Lung microvascular endothelial cell (primary cell): Measurements from ENCODE around the gene TNS1. TPM values are rescaled to one million over a fixed set of nuclear protein-coding genes. Genes with fewer than 3 reads are reported as not detected.

Experiments
- DNase-seq, 2 donors: peaks; one replicate each; pipeline versions ENCODE4 v3.0.0 to v3.0.0-alpha.2; 2010; ENCODE audit warnings: low read depth in 2 of 2
- total RNA-seq: library from RNA; depleted of rRNA; stranded (reverse); fragments of >200 nt; gene quantifications from 2 replicates; pipeline ENCODE4 v1.2.1, GENCODE V29; 2014

The TNS1 gene
- total RNA-seq, 1 donor from 2014 or later = 82.1 TPM

DNA sequence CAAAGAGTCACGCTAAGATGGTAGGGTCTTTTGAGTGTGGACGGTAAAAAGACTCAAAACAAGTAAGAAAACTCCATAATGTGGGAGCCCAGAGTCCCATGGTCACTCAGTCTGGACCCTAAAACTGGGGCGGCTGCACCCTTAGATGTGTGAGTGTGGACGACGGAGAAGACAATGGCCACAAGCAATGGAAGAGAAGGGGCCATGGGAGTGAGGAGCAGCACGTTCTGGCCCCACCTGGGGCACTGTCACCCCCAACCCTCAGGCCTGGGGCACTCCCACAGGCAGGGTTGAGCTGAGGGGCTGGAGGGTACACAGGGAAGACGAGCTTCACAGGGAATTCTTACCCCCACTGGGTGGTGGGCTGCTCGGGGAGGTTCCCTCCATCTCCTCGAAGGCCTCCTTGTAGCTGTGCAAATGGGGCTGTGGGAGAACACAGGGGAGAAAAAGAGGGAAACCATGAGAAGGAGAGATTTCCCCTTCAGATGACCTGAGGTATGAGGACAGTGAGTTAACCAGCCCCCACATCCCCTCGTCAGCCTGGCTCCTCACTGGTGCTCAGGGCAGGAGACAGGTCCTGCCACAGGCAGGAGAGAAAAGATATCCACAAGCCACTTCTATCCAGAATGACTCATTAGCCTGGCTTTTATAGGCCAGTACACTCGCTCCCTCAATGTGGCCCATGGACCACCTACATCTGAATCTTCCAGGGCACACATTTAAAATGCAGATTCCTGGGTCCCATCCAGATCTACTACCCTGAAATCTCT lies 167.9 kb downstream of the TNS1 start:
- DNase-seq = no peak

DNA sequence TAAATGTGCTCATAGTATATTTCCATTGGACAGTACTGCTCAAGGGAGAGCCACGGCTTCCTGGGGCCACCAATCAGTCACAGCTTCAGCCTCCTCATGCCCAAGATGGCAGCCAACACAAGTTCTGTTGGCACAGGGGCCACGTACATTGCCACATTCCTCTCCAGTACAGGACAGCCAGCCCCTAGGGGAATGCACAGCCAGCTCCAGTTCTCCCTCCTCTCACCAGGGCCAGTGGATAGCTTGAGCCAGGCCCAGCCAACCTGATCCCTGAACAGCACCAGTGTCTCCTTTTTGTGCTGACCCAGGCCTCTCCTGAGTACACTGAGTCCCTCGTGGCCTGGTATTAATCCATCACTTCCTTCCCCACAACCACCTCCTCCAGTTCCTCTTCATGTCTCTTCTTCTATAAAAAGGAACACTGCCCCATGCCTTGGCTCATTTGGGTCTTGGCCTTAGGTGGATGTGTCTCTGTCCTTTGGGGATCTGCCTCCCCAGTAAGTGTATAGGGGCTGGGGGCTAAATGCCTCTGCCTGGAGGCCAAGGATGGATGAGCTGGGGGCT lies 168.7 kb downstream of the TNS1 start:
- no peak for DNase-seq

DNA sequence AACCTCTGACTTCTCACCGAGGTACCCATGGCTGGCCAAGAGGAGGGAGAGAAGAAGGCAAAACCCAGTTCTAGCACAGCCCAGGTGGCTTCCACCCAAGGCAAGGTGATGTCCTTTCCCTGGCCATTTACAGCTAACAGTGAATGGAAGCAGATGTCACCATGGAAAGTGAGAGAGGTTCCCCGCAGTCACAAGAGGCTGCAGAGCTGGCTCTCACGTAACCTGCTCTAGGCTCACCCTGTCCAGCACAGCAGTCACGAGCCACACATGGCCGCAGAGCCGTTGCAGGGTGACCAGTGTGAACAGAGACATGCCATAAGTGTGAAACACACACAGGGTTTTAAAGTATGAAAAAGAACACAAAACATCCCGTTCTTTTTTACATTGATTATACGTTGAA lies 169.4 kb downstream of the TNS1 start:
- no peak for DNase-seq

DNA sequence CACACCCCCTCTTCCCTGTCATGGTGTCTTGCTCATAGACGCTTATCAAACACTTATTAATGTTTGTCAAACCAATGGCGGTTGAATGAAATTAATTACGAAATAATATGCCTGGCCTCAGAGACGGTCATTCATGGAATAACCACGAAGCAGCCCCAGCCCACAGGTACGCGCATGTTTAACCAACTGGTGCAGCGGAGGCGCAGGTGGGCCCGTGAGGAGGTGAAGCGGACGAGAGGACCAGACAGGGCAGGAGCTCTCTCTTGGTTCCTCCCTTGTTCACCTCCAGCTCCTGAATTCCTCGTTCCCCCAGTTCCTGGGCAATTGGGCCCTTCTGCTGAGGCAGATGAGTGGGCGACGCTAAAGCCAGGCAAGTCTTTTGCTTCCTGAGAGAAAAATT lies 169.8 kb downstream of the TNS1 start:
- DNase-seq = no peak

DNA sequence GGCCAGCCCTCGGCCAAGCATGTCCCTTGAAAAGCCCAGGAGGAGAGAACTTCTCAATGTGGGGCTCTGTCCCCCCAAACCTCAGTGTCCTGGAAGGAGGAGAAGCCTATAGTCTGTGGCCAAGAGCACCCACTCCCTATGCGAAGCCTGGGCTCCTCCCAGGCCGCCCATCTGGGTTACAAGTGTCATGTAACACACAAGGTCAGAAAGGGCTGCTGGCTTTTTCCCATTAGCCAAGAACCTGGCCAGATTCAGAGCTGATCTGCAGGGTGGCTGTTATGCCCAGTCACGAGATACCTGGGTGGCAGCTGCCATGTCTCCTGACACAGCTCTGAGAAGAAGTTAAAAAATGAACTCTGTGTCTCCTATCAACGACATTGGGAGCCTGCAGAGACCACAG lies 170.7 kb downstream of the TNS1 start:
- no peak for DNase-seq

DNA sequence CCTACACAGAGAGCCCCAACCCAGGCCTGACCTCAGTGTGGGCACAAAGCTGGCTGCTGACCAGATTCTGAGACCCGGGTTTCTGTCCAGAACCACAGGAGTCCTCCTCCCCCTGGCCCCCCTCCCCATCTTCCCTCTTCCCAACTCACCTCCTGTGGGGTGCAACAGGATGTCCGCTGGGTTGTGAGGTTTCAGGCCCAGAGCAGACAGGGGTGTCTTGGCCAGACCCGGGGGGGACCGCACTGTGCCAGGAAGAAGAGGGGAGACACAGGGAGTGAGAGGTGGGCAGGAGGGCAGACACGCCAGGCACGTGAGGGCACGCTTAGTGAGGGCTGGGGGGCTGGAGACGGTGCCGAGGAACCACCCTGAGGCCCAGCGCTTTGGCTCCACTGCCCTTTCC lies 171.5 kb downstream of the TNS1 start:
- no peak for DNase-seq

DNA sequence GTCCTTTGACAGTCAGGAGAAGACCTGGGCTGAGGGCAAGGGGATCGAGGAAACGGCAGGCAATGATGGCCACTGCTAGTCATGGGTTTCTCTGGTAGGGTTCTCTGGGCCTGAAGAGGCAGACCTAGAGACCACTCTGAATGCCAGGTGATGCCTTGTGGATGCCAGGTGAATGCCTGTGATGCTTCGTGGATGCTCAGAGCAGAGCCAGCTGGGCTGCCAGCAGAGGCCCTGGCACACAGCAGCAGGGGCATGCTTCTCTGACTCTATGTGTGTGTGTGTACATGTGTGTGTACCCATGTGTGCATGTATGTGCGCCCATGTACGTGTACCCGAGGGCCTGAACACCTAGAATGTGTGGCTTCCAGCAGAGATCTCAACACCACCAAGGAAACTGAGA lies 172.0 kb downstream of the TNS1 start:
- DNase-seq = no peak

DNA sequence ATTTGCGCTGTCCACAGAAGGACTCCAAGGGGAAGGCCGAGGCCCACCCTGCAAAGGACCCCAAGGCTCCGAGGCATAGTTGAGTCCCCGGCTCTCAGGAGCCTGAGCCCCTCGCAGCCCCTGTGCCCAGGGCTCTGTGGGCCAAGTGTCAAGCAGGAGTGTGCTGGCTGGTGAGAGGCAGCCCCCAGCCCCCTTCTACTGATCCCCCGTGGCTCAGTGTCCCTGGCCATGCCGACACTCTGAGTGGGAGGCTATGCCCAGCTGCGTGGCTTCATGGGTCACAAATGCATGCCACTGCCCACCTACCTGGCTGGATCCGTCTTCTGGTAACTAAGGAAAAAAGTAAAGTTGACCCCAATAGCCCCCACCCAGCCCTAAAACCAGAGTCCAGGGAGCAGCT lies 172.7 kb downstream of the TNS1 start:
- DNase-seq = no peak

DNA sequence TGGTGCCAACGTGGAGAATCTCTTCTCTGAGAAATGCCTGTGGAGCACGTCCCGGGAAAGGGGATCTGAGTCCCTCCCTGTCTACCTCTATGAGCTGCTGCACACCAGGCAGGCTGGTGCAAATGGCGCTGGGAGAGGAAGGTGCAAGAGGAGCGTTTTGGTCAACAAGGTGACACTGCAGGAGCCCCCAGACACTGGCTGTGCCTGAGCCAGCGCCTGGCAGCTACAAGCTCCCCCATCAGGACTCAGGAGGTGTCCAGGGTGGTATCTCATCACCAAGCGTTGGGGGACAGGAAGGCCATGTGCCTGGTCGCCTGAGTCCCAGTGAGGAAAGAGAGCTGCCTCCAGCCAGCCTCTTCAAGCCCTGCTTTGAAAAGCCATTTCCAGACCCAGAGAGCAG lies 173.4 kb downstream of the TNS1 start:
- no peak for DNase-seq

DNA sequence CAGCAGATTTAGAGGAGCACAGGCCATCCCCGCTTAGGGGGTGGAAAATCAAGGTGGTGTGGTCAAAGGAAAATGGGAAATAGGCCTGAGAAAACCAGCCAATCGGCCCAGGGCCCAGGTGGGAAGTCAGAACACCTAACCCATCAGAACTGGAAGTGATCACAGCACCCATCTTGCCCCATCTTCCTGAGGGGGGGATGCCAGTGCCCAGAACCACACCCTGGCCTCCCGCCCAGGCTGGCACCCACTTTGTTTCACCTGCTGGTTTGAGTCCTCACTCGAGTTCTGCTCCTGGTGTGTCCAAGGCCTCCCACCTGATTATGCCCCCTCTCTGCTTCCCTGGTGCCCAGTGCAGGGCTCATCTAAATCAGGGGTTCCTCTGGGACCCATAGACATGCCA lies 174.5 kb downstream of the TNS1 start:
- DNase-seq = no peak

DNA sequence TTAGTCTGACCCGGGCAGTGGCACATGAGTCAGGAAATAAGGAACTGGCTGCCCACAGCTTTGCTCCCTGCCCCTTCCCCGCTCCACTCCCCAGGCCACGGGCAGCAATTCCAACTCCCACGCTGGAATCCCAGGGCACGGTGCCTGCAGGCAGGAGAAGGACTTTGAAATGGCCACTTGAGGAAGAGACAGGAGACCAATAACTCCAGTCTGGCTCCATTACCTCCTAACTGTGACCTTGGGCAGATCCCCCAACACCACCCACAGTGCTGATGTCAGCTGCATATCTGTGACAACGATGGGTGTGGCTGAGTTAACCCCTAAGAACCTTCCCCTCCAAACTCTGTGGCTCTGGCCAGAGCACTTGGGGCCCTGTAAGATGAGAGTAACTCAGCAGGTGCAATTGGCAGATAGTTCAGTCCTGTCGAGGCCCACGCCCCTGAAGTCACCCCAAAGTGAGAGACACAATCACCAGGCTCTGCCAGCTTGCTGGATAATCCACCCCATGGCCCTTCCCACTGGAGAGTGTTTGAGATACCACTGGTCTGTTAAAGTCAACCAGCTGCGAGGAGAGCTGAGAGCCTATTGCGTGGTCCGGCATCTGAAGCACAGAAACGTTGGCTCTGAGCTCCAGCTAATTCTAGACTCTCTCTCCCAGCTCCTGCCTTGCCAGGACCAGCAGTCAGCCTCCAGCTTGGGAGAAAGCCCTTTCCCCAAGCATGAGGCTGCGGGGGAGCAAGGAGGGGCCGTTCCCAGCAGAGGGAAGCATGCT lies 175.2 kb downstream of the TNS1 start:
- DNase-seq = no peak

DNA sequence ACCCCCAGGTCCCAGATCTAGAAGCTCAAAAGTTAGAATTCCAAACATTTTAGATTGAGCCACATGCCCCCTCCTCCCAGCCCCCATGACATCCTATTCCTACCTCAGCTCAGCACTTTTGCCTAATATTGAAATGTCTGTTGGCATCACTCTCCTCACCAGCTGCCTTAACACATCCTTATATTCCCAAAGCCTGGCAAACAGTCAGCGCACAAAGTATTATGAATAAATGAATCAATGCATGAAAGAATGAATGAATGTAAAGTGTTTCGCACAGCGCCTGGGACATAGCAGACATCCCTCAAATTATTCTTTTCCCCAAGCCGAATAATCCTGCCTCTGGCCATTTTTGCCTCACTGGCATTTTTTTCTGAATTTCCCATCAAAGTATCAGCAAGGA lies 175.8 kb downstream of the TNS1 start:
- DNase-seq = no peak

DNA sequence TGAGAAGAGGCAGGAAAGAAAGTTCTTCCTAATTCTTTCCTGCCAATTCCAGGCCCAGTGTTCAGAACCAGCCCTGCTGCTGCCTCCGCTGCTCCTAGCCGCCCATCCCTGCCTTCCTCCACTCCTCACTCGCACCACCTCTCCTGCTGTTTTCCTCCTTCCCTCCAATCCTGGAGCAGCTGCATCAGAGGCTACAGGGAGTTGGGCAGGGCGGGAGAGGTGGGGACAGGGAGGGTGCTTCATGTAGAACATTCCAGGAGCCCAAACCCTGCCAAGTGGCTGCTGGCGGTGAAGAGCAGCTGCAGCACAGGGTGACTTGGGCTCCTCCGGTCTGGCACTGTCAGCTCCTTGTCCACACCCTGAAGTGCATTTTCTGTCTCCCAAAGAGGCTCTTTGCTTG lies 176.3 kb downstream of the TNS1 start:
- DNase-seq = no peak

DNA sequence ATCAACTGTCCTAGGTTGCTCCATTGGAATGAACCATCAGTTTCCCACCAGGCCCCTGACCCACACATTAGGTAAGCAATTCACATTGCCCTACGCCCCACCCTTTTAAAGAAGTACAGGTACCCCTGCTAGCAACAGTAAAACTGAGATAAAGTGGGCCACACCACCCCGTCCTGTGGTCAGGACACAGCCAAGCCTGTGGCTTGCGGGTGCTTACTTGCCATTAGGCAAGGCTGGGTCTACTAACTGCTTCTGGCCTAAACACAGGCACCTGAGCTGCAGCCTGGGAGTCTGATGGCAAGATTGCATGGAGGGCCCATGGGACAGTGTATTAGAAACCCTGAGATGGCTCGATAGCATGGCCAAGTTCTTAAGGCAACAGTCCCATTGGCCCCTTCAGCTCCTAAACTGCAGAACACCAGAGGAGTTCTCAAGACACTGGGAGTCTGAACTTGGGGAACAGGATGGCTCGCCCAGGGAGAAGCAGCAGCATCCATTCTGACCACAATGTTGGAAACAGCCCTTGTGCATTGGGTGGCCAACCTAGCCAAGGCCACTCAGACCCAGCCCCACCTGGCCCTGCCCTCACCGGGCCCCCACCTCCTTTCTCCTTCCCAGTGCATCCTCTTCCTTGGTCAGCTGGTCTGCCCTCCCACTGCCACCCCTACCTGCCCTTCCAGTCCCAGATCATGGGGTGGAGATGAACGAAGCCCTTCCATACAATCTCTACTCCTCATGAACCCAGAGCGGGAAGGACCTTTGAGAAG lies 177.1 kb downstream of the TNS1 start:
- DNase-seq = no peak

DNA sequence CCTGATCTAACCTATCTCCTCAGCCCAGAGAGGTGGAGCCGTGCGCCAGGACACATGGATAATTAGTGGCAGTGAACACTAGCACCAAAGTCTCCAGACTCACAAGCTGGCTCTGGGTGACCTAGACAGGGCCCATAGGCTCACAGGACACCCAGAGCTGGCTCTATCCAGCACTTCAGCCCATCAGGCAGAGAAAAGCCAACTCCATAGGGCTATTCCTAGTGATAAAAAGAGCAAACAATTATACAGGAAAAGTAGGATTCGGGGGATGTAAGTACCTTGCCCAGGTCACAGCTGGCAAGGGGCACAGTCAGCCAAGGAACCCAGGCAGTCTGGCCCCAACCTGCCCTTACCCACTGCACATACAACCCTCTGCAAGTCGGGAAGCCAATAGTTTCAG lies 178.6 kb downstream of the TNS1 start:
- DNase-seq = no peak

DNA sequence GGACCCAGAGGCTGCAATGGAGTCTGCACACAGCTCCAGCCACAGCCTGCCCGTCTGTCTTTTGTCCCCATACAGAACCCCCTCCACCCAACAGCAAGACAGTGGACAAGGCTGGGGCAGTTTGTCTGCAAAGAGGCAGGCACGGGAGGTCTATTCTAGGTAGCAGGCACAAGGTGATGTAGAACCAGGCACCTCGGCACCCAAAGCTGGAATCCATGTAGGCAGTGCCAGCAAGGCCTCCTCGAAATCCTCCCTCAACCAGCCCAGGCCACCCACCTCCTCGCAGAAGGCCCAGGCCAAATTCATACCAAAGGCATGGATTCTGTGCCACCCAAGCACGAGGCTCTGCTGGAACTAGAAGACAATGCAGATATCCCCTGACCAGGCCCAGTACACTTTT lies 179.2 kb downstream of the TNS1 start:
- no peak for DNase-seq

DNA sequence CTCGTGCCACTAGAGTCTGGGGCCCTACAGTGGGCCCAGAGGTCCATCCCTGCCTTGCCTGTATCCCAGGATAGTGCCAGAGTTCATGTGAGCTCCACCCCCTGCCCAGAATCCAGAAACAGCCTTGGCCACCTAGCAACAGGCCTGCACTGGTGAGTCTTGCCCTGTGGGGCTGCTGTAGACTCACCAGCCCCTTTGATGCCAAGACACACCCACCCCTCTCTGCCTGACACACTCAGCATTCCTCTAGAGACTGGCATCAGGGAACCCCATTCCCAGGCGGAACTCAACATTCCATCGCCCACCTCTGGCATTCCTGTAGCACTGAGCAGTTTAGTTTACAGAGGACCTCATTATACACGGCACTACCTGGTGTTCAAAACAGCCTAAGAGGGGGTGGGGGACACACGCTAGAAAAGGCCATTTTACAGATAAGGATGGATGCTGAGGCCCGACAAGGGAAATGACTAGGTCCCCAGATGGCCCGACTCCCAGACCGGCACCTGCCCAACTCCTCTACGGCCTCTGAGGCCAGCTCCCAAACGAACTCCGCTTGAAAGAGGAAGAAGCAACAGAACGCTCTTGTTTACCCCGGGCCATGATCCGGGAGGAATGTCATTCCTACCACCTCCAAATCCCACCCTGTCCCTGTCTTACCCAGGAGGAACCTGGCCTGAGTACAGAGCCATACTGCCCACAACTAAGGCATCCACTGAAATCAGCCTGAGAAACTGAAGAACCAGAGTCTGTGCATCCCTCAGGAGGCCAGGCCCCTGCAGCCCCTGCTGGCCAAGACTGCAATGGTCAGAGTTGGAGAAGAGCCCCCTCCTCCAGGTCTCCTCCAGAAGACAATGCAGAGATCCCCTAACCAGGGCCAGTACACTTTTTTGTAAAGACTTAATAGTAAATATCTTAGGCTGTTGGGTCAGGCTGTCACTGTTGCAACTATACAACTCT lies 180.2 kb downstream of the TNS1 start:
- no peak for DNase-seq

DNA sequence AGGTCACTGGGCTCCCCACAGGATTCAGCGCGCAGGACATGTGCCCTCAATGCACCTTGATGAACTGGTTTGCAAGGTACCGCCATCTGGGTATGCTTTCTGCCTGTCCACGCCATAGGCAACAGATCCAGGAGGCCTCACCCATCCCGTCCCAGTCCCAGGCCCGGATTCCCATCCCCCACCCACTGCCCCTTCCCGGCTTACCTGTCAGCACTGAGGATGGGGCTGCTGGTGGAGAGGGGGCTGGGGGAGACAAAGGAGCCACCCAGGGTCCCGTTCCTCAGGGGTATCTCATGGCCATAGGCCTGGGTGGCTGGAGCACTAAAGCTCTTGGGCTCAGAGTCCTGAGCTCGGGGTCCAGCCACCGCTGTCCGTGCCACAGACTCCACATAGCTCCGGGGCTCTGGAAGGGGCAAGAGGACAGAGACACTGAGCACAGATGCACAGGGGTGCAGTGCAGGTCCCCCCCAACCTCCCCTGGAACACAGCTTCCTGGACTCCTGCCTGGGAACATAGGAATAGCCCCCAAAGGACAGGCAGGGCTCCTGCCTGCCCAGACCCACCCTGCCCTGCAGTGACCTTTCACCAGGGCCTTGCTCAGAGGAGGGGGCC lies 181.2 kb downstream of the TNS1 start:
- DNase-seq = no peak

DNA sequence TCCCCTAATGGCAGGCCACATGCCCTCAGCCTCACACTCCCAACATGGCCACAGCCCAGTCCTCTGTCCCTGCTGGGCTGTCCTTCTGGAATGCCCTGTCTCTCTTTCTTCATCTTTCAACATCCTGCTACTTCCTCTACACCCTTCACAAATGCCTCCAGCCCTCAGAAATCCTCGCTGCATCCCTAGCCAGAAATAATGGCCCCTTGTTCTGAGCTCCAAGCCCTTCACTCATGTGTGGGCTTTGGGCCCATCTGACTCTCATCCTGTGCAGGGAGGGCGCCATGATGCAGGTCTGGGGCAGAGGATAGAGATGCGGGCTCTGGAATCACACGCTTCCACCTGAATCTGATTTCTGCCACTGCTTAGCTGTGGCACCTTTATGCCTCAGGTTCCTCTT lies 181.9 kb downstream of the TNS1 start:
- DNase-seq = no peak

DNA sequence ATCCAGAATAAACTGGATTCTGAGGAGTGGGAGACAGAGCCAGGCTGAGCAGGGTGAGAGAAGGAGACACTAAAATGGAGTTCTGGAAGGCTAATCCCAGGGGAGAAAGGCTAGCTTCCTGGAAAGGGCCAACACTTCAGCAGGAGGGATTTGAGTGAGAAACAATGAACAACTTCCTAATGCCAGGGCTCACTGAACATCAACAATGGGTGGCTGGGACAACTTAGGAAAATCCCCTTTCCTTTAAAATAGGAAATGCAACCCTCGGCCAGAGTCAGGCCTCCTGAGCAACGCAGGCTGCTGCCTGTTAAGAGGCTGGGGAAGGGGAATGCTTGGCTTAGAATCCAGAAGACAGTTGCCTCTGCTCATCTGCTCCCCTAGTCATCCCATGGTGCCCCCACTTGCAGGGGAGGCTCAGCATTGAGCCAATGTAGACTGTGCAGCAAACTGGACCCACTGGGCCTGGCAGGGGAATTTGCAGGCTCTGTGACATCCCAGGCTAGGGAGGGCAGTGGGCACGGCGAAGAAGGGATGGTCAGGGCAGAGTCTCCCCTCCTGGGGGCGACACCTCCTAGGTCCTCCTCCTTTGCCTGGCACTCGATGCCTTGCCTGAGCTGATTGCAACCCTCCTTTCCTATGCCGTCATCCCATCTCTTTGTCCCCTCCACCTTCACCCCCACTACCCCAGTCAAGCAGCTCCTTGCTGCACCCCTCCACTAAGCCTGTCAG lies 182.5 kb downstream of the TNS1 start:
- DNase-seq = peak; percentile 74 to 80
